RWPE2 (cell line): Measurements from ENCODE around the gene HNRNPAB.
A peak's percentile ranks its signal among the peaks of the same experiment; 100 is the strongest.
"Not testable (repeated sequence)": the region's sequence is repeated elsewhere in the genome, so short reads cannot be mapped to it uniquely, and the experiment has no call there.

ENCODE experiments used
- ATAC-seq: fragments of 200-7000 bp; cut with Tn5 transposase; 3 replicates; pipeline ENCODE4 v1.9.1; 2021; ENCODE audit warnings: low read depth
- DNase-seq: peaks from one replicate; pipeline ENCODE4 v3.0.0-alpha.2; 2020; ENCODE audit warnings: low spot score
- H3K27ac ChIP-seq: fragments of 450-650 bp; 2 replicates; pipeline ENCODE4 v1.5.1; 2017; ENCODE audit warnings: mild to moderate bottlenecking; ENCODE audit not compliant: poor library complexity, severe bottlenecking
- H3K27me3 ChIP-seq: fragments of 250-450 bp; sonication (Bioruptor Pico); 2 replicates; pipeline ENCODE4 v1.5.1; 2021; ENCODE audit warnings: mild to moderate bottlenecking, moderate library complexity; ENCODE audit not compliant: insufficient read depth, poor library complexity, severe bottlenecking
- H3K36me3 ChIP-seq: fragments of 250-450 bp; sonication (Bioruptor Pico); 2 replicates; pipeline ENCODE4 v1.5.1; 2020; ENCODE audit warnings: low read depth, mild to moderate bottlenecking, moderate library complexity
- H3K4me1 ChIP-seq: fragments of 250-450 bp; sonication (Bioruptor Pico); 2 replicates; pipeline ENCODE4 v1.5.1; 2021; ENCODE audit warnings: mild to moderate bottlenecking, moderate library complexity; ENCODE audit not compliant: insufficient read depth, poor library complexity, severe bottlenecking
- H3K4me3 ChIP-seq: fragments of 250-450 bp; sonication (Bioruptor Pico); 2 replicates; pipeline ENCODE4 v1.5.1; 2021; ENCODE audit warnings: mild to moderate bottlenecking, moderate library complexity; ENCODE audit not compliant: severe bottlenecking
- H3K9me3 ChIP-seq: fragments of 250-450 bp; sonication (Bioruptor Pico); 2 replicates; pipeline ENCODE4 v1.5.1; 2021; ENCODE audit warnings: mild to moderate bottlenecking, moderate library complexity; ENCODE audit not compliant: severe bottlenecking
- CTCF ChIP-seq: fragments of 450-650 bp; IDR thresholded peaks from one replicate; pipeline ENCODE4 v1.5.1; 2017; ENCODE audit warnings: mild to moderate bottlenecking, moderate library complexity; ENCODE audit not compliant: poor library complexity, severe bottlenecking

Gene HNRNPAB

GRCh38 chr5:178194026-178194425 lies 10.3 kb upstream of the HNRNPAB start:
- no peaks in the 10 kb centered on the region for H3K9me3 ChIP-seq
- DNase-seq (peak; percentile 65), ATAC-seq (peak; percentile 25; the same call in 2 of the 3 replicates)
- no peaks in the 10 kb centered on the region for H3K36me3 ChIP-seq
- TF ChIP-seq CTCF: no peak
- no peak overlapping the region for H3K27ac ChIP-seq
- H3K4me3 ChIP-seq: no peak overlapping the region
- H3K4me1 ChIP-seq: peaks cover 8% of the 10 kb centered on the region
- H3K27me3 ChIP-seq: no peaks in the 10 kb centered on the region

GRCh38 chr5:178196281-178196812 lies 8.0 kb upstream of the HNRNPAB start:
- no peak for DNase-seq
- no peak for ATAC-seq
- TF ChIP-seq CTCF: no peak

GRCh38 chr5:178196986-178197385 lies 7.3 kb upstream of the HNRNPAB start:
- Histone ChIP-seq H3K27me3 (no peaks in the 10 kb centered on the region), H3K4me1 (peaks cover 15% of the 10 kb centered on the region), H3K9me3 (no peaks in the 10 kb centered on the region), H3K27ac (no peak overlapping the region), H3K4me3 (no peak overlapping the region), H3K36me3 (no peaks in the 10 kb centered on the region)
- TF ChIP-seq CTCF: peak; percentile 35
- no peak for DNase-seq
- no peak for ATAC-seq

More at GRCh38 chr5:178196281-178196812, 8.0 kb upstream of the HNRNPAB start:
- Histone ChIP-seq H3K9me3 (no peaks in the 10 kb centered on the region), H3K4me3 (no peak overlapping the region), H3K4me1 (peaks cover 19% of the 10 kb centered on the region), H3K27me3 (no peaks in the 10 kb centered on the region), H3K27ac (no peak overlapping the region), H3K36me3 (no peaks in the 10 kb centered on the region)

- not testable (repeated sequence) for H3K9me3 ChIP-seq, H3K4me3 ChIP-seq, DNase-seq, H3K27ac ChIP-seq, ATAC-seq, H3K36me3 ChIP-seq, H3K27me3 ChIP-seq
- H3K4me1 ChIP-seq: peaks cover 11% of the 10 kb centered on the region
Observed at GRCh38 chr5:178198151-178198550, 6.2 kb upstream of the HNRNPAB start.

- Histone ChIP-seq H3K27me3 (no peaks in the 10 kb centered on the region), H3K4me1 (peaks cover 11% of the 10 kb centered on the region), H3K36me3 (no peaks in the 10 kb centered on the region), H3K4me3 (no peak overlapping the region), H3K9me3 (no peaks in the 10 kb centered on the region), H3K27ac (no peak overlapping the region)
- TF ChIP-seq CTCF: no peak
- no peak for DNase-seq
- ATAC-seq: no peak
Observed at GRCh38 chr5:178198706-178199105, 5.6 kb upstream of the HNRNPAB start.
